GM12865 (cell line): Measurements from ENCODE around the gene FHIP2A.

Source experiments
- DNase-seq: peaks from one replicate; pipeline ENCODE4 v3.0.0; 2010; ENCODE audit warnings: low read depth
- H3K4me3 ChIP-seq: 2 replicates; pipeline ENCODE4 v1.5.1; 2011; ENCODE audit warnings: mild to moderate bottlenecking, low read depth, low read length, control low read depth
- TF ChIP-seq, protein P1 (sequence below): IDR thresholded peaks from 2 replicates; pipeline ENCODE4 v1.5.1; 2011; ENCODE audit warnings: low read length, control low read depth, low read depth, inconsistent platforms; ENCODE audit not compliant: insufficient read depth; ENCODE audit errors: missing control alignments

Gene FHIP2A

DNA sequence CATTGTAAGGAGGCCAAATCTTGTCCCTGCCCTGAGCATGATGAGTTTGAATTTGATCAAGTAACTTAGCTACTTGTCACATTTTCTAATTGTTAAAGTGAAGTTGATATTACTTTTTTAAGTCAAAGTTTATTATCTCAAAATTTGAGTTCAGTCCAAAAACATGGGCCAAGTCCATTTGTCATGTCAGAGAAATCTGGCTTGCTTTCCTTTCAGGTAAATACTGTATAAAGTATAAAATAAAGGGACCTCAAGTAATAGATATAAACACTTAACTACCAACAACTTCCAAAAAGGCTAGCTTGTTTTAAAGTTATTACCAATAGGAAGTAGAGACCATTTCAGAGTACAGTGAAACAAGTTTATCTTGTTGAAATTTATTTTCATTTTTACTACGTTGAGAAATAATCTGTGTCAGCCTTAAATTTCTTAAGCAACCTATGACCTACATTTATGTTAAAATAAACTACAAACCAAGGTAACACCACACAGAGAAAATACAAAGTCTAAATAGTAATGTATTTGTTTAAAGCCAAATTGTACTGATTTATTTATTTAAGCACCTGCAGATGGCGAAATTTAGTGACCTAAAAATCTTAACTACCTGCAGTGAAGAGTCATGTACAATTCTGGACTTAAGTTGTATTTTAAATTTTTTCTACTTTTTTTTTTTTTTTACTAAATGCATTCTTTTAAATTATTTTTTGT lies 36.5 kb downstream of the FHIP2A start:
- H3K4me3 ChIP-seq: no peak overlapping the region
- no peak for DNase-seq
- TF ChIP-seq, protein P1, sequence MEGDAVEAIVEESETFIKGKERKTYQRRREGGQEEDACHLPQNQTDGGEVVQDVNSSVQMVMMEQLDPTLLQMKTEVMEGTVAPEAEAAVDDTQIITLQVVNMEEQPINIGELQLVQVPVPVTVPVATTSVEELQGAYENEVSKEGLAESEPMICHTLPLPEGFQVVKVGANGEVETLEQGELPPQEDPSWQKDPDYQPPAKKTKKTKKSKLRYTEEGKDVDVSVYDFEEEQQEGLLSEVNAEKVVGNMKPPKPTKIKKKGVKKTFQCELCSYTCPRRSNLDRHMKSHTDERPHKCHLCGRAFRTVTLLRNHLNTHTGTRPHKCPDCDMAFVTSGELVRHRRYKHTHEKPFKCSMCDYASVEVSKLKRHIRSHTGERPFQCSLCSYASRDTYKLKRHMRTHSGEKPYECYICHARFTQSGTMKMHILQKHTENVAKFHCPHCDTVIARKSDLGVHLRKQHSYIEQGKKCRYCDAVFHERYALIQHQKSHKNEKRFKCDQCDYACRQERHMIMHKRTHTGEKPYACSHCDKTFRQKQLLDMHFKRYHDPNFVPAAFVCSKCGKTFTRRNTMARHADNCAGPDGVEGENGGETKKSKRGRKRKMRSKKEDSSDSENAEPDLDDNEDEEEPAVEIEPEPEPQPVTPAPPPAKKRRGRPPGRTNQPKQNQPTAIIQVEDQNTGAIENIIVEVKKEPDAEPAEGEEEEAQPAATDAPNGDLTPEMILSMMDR: no peak

DNA sequence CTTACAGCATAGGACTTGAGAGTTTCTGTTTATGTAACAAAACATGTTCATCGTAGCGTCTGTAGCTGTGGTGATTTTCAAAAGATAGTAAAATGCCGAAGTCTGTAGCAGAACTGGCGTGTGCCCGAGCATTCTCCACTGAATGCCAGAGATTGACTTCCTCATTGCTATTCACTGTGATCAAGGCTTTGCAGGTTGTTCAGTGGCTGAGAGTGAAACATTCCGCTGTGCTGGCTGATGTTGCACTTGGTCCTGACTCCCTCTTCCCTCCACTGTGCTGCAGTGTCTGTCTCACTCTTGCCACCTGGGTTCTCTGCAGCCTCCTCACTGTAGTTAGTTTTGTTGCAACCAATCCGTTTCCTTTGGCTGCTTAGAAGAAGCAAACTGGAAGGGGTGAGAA lies 37.6 kb downstream of the FHIP2A start:
- no peak overlapping the region for H3K4me3 ChIP-seq
- DNase-seq: no peak
- TF ChIP-seq, protein P1: no peak

DNA sequence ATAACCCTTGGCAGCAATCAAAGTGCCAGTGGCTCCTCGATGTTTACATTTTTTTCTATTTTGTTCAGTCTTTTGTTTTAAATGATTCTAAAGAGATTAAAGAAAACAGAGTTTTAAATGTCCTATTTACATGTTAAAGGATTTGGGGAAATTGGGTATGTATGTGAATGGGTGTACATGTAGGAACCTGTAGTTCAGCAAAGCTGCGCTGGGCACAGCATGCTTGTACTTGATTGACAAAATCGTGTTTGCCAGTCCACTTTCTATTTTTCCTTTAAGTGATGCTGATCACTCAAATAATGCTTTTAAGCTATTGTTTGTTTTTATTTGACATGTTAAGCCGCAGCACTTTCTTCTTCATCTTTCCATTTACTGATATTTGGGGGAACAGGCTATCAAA lies 40.9 kb downstream of the FHIP2A start:
- DNase-seq: no peak
- TF ChIP-seq, protein P1: no peak
- no peak overlapping the region for H3K4me3 ChIP-seq

DNA sequence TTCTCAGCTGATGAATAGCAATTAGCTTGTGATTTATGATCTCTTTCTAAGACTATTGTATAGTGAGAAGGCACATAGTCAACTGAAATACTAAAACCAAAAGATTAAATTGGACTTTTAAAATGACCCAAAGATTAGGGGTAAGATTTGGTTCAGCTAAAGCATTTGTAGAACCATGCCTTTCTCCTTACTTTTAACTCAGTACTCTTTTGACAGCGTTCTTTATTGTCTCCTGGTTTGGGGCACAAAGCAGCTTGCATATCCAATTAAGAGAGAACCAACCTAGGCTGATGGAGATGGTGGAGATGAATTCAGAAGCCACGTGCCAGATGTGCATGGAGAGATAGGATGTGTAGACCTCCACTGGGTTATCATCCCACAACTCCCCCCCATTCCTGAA lies 45.8 kb downstream of the FHIP2A start:
- no peak overlapping the region for H3K4me3 ChIP-seq
- TF ChIP-seq, protein P1: no peak
- DNase-seq: no peak

DNA sequence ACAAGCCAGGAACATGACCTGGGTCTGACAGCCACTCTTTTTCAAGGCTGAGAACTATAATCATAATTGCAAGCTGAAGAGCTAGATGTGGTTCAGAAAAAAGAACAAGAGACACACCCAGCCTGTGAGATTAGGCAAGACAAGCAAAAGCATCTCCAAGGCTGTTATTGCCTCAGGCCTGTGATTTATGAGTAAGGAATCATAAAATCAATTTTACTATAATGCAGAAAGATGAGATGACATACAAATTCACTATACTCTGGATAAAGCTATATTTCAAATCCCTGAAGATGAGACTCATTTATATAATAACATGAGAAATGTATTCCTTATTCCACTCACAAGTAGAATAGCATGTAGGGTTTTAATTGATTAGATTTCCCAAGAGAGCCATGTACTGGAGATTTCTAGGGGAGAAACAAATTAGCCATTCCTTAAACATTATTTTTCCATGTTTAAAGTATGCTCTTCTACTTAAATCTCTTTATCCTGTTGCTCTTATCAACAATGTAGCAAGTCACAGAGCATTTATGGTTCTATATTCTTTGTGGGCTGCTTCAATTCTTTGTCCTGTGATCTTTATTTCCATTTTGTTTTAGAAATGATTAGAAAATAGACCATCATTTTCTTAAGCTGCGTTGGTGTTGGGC lies 47.4 kb downstream of the FHIP2A start:
- DNase-seq: no peak
- TF ChIP-seq, protein P1: no peak
- H3K4me3 ChIP-seq: no peak overlapping the region

DNA sequence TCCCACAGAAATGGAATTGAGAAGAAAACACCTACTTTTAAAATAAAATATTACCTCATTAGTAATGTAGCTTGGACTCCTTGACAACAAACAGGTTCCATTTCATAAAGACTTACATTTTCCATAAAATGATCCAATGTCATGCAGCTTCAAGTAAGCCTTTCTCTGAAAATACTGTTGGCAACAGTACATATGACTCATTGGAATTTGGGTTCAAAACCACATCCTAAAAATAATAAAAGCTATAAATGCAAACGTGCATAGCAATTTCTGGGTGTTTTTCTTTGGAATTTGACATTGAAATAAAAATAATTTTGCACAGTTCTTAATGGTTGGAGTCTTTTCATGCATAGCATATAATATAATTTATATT lies 47.9 kb downstream of the FHIP2A start:
- TF ChIP-seq, protein P1: no peak
- H3K4me3 ChIP-seq: no peak overlapping the region
- no peak for DNase-seq
